Measurements from ENCODE around the gene NDUFAF7. TPM values are rescaled to one million over a fixed set of nuclear protein-coding genes. Genes with fewer than 3 reads are reported as not detected.

NDUFAF7 gene
- polyA plus RNA-seq, 1 donor (not counting 4 experiments of a cell fraction or from before 2014, with no cell fraction given), result 27.7 TPM

GRCh38 chr2:37263839-37264238 is 32.4 kb downstream of the NDUFAF7 start:
- Histone ChIP-seq H3K4me3 (ENCODE audit: control insufficient read depth in 2 of 3, extremely low read depth in 1 of 3, insufficient read depth in 2 of 3, low read depth in 1 of 3, low read length in 3 of 3) (no peak overlapping the region), H3K79me2 (ENCODE audit: control insufficient read depth, insufficient read depth, low read length) (no peaks in the 10 kb centered on the region), H3K4me1 (ENCODE audit: control insufficient read depth, extremely low read depth, insufficient read depth, low read length) (no peaks in the 10 kb centered on the region), H3K9ac (ENCODE audit: control insufficient read depth, extremely low read depth, insufficient read depth, low read length) (no peak overlapping the region), H3K4me2 (ENCODE audit: control insufficient read depth, extremely low read depth, insufficient read depth, low read depth, low read length) (no peak overlapping the region), H4K20me1 (ENCODE audit: control insufficient read depth, extremely low read depth, insufficient read depth, low read length) (no peaks in the 10 kb centered on the region), H3K27me3 (ENCODE audit: control insufficient read depth, extremely low read depth, insufficient read depth, low read length) (no peaks in the 10 kb centered on the region), H3K36me3 (ENCODE audit: control insufficient read depth in 2 of 2, extremely low read depth in 1 of 2, insufficient read depth in 2 of 2, low read length in 2 of 2) (peaks cover 5 to 6% of the 10 kb centered on the region in 2 experiments), H3K9me3 (ENCODE audit: control insufficient read depth, low read depth, low read length) (no peaks in the 10 kb centered on the region), H3K27ac (ENCODE audit: control insufficient read depth, insufficient read depth, low read length) (no peak overlapping the region), H3K9me1 (ENCODE audit: control insufficient read depth, extremely low read depth, insufficient read depth, low read length) (no peaks in the 10 kb centered on the region), H2AFZ (ENCODE audit: control insufficient read depth, low read length) (no peak overlapping the region)
- no peak for TF ChIP-seq EZH2 (IDR thresholded peaks at IDR 0.05; ENCODE audit: low read length)
- TF ChIP-seq, protein P1, sequence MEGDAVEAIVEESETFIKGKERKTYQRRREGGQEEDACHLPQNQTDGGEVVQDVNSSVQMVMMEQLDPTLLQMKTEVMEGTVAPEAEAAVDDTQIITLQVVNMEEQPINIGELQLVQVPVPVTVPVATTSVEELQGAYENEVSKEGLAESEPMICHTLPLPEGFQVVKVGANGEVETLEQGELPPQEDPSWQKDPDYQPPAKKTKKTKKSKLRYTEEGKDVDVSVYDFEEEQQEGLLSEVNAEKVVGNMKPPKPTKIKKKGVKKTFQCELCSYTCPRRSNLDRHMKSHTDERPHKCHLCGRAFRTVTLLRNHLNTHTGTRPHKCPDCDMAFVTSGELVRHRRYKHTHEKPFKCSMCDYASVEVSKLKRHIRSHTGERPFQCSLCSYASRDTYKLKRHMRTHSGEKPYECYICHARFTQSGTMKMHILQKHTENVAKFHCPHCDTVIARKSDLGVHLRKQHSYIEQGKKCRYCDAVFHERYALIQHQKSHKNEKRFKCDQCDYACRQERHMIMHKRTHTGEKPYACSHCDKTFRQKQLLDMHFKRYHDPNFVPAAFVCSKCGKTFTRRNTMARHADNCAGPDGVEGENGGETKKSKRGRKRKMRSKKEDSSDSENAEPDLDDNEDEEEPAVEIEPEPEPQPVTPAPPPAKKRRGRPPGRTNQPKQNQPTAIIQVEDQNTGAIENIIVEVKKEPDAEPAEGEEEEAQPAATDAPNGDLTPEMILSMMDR (optimal IDR thresholded peaks at IDR 0.05 in 1 of 3, IDR thresholded peaks at IDR 0.05 in 1 of 3, conservative IDR thresholded peaks at IDR 0.05 in 1 of 3; ENCODE audit: extremely low read depth in 1 of 3, insufficient read depth in 2 of 3, low read length in 3 of 3), result no peak
- DNase-seq (ENCODE audit: low read depth, low spot score) (no peak), FAIRE-seq (no peak)
- dilution Hi-C loops (cut with MboI; ENCODE audit: extremely low pct_ligation_motif_present, low sequenced_read_pairs), result no loop called here

DNA sequence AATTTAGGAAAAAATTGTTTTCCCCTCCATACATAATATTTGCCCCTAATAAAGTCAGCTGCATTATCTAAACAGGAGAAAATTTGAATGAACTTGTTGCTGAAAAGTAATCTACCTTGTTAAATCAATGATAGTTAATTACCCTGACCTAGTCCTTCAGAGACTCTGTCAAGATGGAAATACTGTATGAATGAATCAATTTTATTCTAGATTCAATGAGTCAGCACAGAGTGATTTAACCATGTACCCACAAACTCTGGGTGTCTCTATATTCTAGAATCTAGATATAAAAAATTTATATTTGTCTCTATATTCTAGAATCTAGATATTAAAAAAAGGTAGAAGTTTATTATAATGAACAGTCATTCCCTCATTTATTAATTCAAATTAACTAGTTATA is 36.2 kb downstream of the NDUFAF7 start:
- no peak overlapping the region for H3K4me3 ChIP-seq (ENCODE audit: control insufficient read depth in 2 of 3, extremely low read depth in 1 of 3, insufficient read depth in 2 of 3, low read depth in 1 of 3, low read length in 3 of 3)
- no peaks in the 10 kb centered on the region for H4K20me1 ChIP-seq (ENCODE audit: control insufficient read depth, extremely low read depth, insufficient read depth, low read length)
- no peak overlapping the region for H3K4me2 ChIP-seq (ENCODE audit: control insufficient read depth, extremely low read depth, insufficient read depth, low read depth, low read length)
- H3K27me3 ChIP-seq (ENCODE audit: control insufficient read depth, extremely low read depth, insufficient read depth, low read length), result no peaks in the 10 kb centered on the region
- no peaks in the 10 kb centered on the region for H3K79me2 ChIP-seq (ENCODE audit: control insufficient read depth, insufficient read depth, low read length)
- FAIRE-seq, result no peak
- no peak overlapping the region for H3K9ac ChIP-seq (ENCODE audit: control insufficient read depth, extremely low read depth, insufficient read depth, low read length)
- no peak overlapping the region for H3K27ac ChIP-seq (ENCODE audit: control insufficient read depth, insufficient read depth, low read length)
- H3K9me3 ChIP-seq (ENCODE audit: control insufficient read depth, low read depth, low read length), result no peaks in the 10 kb centered on the region
- dilution Hi-C loops (cut with MboI; ENCODE audit: extremely low pct_ligation_motif_present, low sequenced_read_pairs), result no loop called here
- H2AFZ ChIP-seq (ENCODE audit: control insufficient read depth, low read length), result no peak overlapping the region
- H3K4me1 ChIP-seq (ENCODE audit: control insufficient read depth, extremely low read depth, insufficient read depth, low read length), result no peaks in the 10 kb centered on the region
- DNase-seq (ENCODE audit: low read depth, low spot score), result no peak
- TF ChIP-seq EZH2 (IDR thresholded peaks at IDR 0.05; ENCODE audit: low read length), result no peak
- TF ChIP-seq, protein P1 (optimal IDR thresholded peaks at IDR 0.05 in 1 of 3, IDR thresholded peaks at IDR 0.05 in 1 of 3, conservative IDR thresholded peaks at IDR 0.05 in 1 of 3; ENCODE audit: extremely low read depth in 1 of 3, insufficient read depth in 2 of 3, low read length in 3 of 3), result no peak
- H3K9me1 ChIP-seq (ENCODE audit: control insufficient read depth, extremely low read depth, insufficient read depth, low read length), result no peaks in the 10 kb centered on the region
- H3K36me3 ChIP-seq (ENCODE audit: control insufficient read depth in 2 of 2, extremely low read depth in 1 of 2, insufficient read depth in 2 of 2, low read length in 2 of 2), result peaks cover 0 to 6% of the 10 kb centered on the region in 2 experiments
